Vagina (tissue), 2 donors: ENCODE data around the gene GLP1R.

Experiments
- POLR2AphosphoS5 ChIP-seq, 2 donors: sonication (generic); formaldehyde crosslinking; IDR thresholded peaks; one replicate each; pipeline ENCODE4 v1.9.0; 2017; ENCODE audit warnings: antibody characterized with exemption in 2 of 2, mild to moderate bottlenecking in 2 of 2, low read depth in 1 of 2; ENCODE audit not compliant: insufficient read depth in 1 of 2
- TF ChIP-seq, protein P1 (sequence below), 3 experiments: fragments of 450-650 bp in 2 of 3; fragments of 200-600 bp in 1 of 3; sonication (generic) in 1 of 3; IDR thresholded peaks; one replicate each; pipeline ENCODE4 v1.5.1; 2017 to 2019; ENCODE audit warnings: antibody characterized with exemption in 3 of 3, mild to moderate bottlenecking in 2 of 3, moderate library complexity in 2 of 3

DNA sequence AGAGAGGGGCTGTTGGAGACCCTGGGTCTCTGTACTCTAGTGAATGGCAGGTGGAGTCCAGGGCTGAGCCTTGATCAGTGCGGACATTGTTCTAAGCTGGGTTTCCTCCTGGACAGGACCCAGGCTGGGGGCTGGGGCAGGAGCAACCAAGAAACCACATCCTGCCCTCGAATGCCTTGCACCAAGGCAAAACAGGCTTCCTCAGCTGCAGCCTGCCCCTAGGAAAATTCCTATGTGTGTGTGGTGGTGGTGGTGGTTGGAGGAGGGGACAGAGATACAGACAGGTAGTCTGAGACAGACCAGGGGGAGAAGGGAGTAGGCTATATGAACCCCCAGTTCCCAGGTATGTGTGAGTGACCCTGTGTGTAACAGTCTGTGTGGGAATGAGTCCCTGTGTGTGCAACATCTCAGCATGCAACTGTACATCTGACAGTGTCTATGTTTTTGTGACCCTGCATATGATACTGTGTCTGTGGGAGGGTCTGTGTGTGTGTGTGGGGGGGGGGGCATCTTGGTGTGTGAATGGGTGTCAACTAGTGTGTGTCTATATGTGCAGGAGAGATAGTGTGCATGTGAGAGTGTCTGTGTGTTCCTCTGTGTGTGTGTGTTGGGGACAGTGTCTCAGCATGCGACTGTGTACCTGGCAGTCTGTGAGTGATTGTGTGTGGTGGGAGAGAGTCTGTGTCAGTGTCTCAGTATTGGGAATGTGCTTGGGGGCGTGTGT, 3.0 kb downstream of the GLP1R start:
- TF ChIP-seq, protein P1, sequence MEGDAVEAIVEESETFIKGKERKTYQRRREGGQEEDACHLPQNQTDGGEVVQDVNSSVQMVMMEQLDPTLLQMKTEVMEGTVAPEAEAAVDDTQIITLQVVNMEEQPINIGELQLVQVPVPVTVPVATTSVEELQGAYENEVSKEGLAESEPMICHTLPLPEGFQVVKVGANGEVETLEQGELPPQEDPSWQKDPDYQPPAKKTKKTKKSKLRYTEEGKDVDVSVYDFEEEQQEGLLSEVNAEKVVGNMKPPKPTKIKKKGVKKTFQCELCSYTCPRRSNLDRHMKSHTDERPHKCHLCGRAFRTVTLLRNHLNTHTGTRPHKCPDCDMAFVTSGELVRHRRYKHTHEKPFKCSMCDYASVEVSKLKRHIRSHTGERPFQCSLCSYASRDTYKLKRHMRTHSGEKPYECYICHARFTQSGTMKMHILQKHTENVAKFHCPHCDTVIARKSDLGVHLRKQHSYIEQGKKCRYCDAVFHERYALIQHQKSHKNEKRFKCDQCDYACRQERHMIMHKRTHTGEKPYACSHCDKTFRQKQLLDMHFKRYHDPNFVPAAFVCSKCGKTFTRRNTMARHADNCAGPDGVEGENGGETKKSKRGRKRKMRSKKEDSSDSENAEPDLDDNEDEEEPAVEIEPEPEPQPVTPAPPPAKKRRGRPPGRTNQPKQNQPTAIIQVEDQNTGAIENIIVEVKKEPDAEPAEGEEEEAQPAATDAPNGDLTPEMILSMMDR (IDR thresholded peaks at IDR 0.05), result no peak
- no peak for TF ChIP-seq POLR2AphosphoS5 (IDR thresholded peaks at IDR 0.05; ENCODE audit: insufficient read depth in 1 of 2, low read depth in 1 of 2)
